IPS-11a (cell line): Measurements from ENCODE around the gene PDZD7.

Experiments
- H3K4me3 ChIP-seq: one replicate; pipeline ENCODE4 v1.5.1; 2013; ENCODE audit warnings: low read depth, low read length, control low read depth

PDZD7 gene

DNA sequence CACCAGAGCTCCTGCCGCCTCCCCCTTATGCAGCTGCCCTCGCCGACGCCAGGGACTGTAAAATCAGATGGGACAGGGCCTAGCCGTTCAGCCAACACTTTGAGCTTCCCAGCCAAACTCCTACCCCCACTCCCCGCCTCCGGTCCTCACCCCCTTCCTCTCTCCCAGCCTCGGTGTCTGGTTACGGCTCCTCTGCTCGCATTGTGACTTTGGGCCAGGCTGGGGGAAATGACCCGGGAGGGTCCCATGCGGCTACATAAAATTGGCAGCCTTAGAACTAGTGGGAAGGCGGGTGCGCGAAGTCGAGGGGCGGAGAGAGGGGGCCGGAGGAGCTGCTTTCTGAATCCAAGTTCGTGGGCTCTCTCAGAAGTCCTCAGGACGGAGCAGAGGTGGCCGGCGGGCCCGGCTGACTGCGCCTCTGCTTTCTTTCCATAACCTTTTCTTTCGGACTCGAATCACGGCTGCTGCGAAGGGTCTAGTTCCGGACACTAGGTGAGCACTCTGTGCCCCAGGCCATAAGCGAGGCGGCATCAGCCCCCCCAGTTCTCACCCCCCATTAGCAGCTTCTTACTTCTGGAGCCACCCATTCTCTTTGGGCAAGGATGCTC, 30.8 kb upstream of the PDZD7 start, which contains the start of gene KAZALD1:
Gene KAZALD1, plus strand, starts transcription at position 366 of the 608 bp plus-strand sequence. CDS start 604 bp downstream, outside the sequence.
- peak within 1 kb of the TSS; percentile 76 for H3K4me3 ChIP-seq

DNA sequence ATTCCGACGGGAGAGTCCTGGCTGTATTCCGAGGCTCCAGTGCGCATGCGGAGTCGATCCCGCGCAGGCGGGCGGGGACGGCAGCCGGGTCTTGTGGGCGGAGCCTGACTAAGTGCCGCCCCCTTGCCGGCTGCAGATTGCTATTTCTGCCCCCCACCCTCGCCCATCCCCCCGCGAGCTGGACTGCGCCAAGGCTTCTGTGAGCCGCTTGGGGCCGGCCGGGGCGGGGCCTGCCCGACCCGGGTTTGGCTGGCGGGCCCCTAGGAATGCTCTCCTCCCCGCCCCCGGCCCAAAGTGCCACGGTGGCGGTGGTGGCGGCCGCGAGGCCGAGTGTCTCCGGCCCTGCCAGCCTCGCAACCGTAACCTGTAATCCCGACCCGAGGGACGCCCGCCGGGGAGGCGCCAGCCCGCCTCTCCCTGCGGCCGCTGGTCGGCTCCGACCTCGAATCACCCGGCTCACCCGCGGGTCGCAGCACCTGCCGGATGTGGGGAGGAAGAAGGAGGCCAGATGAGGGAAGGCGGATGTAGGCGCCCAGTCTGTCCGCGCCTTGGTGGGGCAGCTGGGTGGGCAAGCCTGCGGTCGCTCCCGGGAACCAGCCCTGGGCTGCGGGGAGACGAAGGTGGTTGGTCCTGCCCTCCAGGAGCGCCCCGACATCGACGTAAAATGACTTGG, 30.2 kb upstream of the PDZD7 start:
- H3K4me3 ChIP-seq, result peak overlapping the region; percentile 76

DNA sequence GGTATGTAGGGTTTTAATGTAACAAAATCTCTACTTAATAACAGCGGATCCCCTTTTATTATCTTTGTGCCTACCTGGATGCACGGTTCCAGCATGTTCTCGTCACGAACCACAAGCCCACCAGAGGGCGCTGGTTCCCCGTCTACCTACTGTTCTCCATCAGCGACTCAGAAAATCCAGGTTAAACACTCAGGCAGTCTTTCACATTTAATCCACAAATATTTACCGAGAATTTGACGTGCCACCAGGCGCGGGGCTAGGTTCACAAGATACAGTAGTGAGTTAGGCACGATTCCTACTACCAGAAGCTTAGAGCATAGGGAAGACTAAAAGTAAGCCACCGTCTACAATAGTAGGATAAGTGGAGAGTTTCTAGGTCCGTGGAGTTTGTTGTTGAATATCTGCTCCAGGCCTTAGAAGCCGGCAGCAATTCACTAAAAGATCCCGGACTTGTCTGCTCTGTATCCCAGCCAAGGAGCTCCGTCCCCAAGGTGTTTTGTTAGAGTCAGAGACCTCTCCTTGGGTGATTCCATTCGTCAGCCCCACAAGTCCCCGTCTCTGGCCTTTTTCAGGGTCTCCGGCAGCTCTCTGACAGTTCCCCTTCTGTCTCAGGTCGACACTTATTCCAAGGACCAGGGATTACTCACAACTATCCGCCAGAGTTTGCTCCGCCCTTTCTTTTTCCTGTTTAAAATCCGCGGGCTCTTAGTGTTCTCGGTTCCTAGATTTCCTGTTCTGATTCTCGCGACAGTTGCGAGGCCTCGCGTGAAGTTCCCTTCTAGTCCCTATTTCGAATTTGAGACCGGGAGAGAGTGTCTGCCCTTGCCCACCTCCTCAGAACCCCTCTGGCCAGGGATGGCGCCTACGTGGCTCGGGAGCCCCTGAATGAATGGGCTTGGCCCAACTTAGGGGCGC, 29.4 kb upstream of the PDZD7 start:
- peak overlapping the region; percentile 76 for H3K4me3 ChIP-seq

DNA sequence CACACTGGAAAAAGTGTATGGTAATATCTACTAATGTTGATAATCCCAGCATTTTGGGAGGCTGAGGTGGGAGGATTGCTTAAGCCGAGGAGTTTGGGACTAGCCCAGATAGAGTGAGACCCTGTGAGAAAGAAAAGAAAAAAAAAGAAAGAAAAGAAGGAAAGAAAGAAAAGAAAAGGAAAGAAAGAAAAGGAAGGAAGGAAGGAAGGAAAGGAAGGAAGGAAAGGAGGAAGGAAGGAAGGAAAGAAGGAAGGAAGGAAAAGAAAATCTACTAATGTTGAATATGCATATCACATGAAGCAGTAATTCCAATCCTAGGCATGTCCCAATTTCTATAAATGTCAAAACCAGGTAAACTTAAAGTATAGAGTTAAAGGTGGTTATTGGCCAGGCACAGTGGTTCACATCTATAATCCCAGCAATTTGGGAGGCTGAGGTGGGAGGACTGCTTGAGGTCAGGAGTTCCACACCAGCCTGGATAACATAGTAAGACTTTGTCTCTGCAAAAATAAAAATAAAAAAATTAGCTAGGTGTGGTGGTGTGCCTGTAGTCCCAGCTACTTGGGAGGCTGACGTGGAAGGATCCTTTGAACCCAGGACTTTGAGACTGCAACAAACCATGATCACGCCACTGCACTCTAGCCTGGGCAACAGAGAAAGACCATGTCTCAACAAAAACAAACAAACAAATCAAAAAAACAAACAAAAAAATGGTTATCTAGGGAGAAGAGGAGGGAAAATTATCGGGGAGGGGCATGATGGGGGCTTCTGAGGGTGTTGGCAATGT, 25.6 kb upstream of the PDZD7 start:
- H3K4me3 ChIP-seq, result no peak overlapping the region

DNA sequence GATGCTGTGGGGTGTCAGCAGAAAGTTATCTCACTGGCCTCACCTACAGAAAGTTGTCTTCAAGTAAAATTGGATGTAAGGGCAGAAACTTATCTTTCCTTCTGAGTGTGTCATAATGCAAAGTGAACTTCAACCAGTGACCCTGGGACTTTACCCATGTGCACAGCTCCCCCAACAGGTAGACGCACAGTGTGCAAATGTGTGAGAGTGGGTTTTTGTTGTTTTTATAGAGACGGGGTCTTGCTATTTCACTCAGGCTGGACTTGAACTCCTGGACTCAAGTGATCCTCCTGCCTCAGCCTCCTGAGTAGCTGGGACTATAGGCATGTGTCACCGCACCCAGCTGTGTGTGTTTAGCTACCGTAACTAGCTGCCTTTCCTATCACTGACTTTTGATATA, 24.5 kb upstream of the PDZD7 start:
- no peak overlapping the region for H3K4me3 ChIP-seq

DNA sequence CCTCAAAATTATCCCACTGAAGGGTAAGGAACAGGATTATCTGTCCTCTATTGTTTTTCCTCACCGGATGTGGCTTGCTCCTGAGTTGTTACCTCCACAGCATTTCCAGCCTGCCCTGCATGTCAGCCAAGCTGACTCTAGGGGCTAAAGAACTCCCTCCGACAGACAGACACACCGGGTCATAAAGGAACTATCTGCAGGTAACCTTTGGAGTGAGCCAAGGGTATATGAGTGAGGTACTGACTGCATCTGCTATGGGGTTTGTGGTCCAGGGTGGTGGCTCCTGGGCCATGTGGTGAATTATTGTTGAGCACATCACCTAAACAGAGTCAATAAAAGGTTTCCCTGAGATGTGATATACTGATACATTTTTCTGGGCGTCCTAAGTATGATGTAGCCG, 23.9 kb upstream of the PDZD7 start:
- H3K4me3 ChIP-seq, result no peak overlapping the region

DNA sequence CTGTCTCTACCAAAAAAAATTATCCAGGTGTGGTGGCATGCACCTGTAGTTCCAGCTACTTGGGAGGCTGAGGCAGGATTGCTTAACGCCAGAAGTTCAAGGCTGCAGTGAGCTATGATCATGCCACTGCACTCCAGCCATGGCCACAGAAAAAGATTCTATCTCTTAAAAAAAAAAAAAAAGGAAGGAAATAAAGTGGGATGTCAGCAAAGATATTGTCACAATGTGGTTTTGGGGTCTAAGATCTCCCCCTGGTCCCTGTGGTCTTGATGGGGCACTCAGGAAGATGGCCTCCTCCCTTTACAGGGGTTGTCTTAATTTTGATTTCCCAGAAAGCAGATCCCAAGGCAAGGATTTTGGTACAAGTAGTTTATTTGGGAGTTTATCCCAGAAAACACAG, 23.4 kb upstream of the PDZD7 start:
- H3K4me3 ChIP-seq, result no peak overlapping the region

DNA sequence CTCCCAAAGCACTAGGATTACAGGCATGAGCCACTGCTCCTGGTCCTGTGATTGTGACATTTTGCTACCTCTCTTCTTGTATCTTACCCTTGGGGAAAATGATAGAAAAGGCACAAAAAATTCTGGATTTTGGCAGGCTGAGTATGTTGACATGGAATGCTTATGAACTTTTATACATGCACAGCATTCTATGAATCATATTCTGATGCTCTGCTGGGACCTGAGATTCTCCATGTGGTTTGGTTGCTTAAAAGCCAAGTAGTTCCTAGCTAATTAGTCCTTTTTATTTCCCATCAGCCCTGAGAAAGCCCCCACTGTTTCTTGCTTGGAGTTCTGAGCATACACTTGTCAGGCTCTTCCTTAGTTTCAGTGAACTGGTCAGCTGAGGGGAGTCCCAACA, 22.6 kb upstream of the PDZD7 start:
- H3K4me3 ChIP-seq, result no peak overlapping the region

DNA sequence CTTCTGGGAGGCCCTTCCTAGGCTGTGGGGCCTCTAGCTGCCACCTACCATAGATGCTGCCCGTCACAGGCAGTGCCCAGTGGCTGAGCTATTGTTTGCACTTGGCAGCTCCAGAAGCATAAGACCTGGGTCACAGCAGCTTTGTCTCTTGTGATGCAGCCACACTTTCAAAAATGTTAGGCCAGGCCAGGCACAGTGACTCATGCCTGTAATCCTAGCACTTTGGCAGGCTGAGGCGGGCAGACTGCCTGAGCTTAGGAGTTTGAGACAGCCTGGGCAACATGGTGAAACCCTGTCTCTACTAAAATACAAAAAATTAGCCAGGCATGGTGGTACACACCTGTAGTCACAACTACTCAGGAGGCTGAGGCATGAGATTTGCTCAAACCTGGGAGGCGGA, 21.4 kb upstream of the PDZD7 start:
- no peak overlapping the region for H3K4me3 ChIP-seq

DNA sequence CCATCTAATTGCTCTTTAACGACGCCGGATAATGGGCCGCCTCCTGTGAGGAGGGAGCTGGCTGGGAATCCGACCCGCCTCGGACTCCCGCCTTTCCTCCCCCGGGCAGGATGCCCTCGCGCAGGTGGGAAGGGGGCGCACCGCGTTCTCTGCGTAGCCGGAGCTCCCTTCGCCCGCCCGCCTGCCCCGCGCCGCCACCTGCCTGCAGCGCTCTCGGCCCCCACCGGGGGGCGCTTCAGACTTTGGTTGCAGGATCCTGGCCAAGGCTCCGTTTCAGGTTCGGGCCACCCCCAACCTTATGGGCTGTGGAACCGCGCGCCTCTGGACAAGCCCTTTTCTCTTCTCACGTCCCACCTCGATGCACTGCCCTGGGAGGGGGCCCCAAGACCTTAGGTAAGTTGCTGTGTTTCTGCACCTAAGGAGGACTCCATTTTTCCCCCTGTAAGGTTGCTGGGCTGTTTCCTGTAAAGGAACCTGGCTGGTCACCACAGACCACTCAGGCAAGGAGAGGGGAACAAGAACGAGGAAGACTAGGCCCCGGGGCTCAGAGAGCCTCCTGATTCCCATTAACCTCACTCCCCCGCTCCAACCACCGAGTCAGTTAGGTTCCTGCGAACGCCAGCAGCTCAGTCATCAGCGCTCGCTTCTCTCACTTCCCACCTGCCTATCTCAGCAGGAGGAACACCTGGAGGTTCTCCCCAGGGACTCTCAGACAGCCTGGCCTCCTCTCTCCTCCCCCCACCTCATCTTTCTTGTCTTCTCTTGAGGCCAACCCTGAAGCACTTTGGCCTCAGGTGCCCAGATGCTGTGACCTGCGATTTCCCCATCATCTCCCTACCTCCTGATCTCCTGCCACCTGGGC, 19.5 kb upstream of the PDZD7 start:
- H3K4me3 ChIP-seq, result no peak overlapping the region

DNA sequence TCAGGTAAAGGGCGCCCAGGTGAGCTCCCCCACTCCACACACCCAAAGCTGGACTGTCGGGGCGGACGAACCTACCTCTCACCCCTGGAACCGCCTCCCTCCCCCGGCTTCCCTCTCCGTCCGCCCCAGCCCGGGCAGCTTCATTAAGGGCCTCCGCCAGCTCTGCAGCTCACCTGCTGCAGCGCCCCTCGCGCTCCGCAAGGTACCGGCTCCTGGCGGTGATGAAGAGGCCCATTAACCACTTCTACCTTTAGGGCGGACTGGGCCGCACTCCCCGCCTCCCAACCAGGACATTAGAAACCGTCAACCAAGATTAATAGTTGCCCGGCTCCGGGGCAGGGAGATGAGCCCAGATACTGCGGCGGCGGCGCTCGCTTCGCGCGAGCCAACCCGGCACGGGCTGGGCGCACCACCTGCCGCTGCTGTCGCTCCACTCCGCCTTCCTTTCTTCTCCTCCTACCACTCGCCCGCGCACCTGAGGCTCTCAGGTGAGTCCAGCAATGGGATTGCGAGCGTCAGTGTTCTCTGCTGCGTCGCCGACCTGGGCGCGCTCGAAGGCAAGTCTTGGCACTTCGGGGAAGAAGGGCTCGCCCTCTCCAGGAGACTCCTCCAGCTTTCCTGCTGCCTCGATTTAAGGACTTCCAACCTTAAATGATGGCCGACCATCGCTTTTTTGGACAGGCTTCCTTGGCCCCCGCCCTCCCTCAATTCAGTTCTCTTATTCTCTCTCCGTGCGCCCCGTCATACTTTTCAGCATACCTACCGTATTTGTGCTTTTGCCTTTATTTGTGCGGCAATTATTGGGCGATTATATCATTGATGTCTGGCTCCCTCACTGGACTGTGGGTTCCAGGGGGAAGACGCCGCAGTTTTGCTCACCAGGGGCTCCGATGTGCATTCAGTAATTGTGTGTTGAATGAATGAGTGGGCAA, 17.3 kb upstream of the PDZD7 start:
- peak overlapping the region; percentile 13 for H3K4me3 ChIP-seq

DNA sequence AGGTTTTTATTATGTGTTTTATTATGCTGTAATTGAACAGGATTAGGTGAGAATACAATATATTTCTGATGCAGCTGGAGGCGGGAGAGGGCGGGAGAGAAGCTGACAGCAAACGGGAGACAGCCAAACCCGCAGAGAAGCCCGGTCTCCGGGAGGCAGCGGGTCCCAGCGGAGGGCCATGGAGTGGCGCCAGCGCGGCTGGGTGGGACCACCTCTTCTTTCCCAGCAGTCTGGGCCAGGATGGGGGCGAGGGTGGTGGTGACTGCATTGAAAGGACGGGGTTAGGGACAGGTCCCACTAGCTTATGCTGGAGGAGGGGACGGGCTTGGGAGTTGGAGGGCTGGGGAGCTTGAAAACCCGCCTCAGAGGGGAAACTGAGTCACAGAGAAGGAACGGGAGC, 16.3 kb upstream of the PDZD7 start:
- no peak overlapping the region for H3K4me3 ChIP-seq

DNA sequence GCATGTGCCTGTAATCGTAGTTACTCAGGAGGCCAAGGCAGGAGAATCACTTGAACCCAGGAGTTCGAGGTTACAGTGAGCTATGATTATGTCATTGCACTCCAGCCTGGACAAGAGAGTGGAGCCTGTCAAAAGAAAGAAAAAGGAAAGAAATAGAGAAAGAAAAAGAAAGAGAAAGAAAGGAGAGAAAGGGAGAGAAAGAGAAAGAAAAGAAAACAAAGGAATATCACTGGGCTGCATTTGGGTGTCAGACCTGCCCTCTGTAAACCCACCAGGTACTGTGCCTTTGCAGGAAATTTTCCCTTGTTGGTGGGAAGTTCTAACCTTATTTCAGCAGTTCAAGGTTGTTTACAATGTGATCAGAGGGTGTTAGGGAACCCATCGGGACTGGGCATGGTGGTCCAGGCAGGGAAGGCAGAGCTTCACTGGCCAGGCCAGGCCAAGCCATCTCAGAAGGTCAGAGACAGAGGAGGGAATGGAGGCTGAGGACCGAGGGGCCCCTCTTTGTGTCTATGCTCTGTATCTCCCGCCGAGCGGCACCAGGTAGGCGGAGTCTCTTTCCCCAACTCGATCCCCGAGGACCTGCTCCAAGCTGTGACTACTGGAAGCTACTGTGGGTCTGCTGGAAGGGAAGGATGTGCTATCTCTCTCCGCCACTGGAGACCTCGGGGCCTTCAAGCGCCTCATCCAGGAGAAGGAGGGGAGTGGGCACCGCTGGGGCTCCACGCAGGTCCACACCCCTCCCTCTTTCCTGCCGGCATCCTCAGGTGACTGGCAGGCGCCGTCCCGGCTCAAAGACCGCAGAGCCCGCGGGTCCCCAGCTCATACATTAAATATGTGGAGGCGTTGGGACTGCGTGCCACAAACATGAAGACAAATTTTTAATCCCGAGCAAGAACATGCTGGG, 15.7 kb upstream of the PDZD7 start:
- no peak overlapping the region for H3K4me3 ChIP-seq

DNA sequence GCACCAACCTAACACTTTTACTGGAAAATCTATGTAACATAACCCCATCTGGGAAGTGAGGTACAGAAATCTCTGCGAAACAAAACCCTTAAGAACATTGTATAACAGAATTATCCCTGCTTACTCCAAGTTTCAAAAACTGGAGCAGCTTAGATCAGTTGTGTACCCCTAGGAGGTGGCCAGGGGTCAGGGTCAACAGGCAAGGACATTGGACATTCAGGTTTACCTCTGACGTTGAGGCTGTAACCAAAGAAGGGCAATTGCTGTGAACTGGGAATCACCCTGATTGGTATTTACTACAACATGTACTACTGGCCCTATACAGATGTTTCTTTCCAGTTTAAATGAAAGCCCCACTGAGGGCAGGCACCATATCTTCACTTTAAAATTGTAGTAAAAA, 13.2 kb upstream of the PDZD7 start:
- H3K4me3 ChIP-seq, result no peak overlapping the region

DNA sequence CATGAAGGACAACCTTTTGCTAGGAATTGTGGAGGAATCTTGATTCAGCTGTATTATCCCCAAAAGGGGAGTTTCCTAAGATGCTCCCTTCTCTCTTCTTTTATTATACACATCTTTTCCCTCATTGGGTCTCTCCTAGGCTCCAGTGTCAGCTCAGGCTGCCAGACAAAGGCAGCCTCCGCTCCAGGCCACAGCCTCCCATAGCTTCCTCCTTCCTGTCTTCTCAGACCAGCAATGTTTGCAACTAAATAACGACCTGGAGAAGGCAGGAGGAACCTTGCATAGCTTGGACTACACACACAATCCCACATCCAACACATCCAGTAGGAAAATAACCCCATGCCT, 12.4 kb upstream of the PDZD7 start:
- peak overlapping the region; percentile 41 for H3K4me3 ChIP-seq

DNA sequence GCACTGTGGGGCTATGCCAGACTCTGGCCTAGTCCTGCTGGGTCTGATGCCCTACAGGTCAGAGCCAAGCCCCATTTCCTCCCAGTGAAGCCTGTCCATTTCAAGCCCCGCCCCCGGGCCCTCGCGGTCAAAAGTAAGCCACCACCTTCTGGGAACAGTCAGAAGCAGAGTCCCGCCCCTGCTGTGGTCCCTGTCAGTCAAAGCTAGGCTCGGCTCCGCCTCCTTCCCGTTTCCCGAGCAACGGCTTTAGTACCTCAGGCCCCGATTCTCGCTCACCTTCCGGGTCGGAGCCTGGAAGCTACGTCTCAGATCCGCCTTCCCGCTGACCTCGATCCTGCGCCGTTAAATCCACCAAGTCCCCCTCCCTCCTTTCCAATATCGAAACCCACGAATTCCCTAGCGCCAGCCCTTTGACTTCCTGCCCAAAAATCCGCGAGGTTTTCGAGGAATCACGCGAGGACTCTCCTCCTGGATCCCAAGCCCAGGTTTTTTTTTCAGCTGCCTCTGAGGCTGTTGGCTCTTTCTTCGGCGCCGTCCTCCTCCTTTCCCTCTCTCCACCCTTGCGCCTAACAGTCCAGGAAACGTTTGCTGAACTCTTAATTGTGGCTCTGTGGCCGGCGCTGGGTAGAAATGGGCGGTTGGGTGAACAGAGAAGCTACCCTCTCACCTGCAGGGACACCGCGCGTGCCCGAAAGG, 11.9 kb upstream of the PDZD7 start:
- H3K4me3 ChIP-seq, result peak overlapping the region; percentile 41

DNA sequence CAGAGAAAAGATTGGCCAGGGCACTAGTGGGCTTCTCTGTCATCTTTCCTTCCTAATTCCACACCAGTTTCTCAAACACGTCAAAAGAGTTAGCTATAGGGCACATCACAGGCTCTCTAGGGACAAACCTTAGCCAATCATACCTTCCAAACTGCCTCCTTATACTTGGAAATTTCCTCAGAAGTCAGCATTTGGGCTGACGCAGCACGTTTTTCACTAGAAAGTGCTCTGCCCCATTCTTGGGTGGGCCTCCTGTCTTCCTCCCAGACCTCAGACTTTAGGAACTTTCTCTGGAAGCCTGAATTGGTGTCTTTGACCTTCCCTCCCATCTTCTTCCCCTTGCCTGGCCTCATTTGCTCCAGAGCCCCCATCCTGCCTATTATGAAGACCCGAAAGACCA, 11.2 kb upstream of the PDZD7 start:
- H3K4me3 ChIP-seq, result peak overlapping the region; percentile 41
